ENCODE data around the gene RBM6. TPM values are rescaled to one million over a fixed set of nuclear protein-coding genes. Genes with fewer than 3 reads are reported as not detected.

The RBM6 gene, protein sequence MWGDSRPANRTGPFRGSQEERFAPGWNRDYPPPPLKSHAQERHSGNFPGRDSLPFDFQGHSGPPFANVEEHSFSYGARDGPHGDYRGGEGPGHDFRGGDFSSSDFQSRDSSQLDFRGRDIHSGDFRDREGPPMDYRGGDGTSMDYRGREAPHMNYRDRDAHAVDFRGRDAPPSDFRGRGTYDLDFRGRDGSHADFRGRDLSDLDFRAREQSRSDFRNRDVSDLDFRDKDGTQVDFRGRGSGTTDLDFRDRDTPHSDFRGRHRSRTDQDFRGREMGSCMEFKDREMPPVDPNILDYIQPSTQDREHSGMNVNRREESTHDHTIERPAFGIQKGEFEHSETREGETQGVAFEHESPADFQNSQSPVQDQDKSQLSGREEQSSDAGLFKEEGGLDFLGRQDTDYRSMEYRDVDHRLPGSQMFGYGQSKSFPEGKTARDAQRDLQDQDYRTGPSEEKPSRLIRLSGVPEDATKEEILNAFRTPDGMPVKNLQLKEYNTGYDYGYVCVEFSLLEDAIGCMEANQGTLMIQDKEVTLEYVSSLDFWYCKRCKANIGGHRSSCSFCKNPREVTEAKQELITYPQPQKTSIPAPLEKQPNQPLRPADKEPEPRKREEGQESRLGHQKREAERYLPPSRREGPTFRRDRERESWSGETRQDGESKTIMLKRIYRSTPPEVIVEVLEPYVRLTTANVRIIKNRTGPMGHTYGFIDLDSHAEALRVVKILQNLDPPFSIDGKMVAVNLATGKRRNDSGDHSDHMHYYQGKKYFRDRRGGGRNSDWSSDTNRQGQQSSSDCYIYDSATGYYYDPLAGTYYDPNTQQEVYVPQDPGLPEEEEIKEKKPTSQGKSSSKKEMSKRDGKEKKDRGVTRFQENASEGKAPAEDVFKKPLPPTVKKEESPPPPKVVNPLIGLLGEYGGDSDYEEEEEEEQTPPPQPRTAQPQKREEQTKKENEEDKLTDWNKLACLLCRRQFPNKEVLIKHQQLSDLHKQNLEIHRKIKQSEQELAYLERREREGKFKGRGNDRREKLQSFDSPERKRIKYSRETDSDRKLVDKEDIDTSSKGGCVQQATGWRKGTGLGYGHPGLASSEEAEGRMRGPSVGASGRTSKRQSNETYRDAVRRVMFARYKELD
- 34.6 and 37.5 TPM in 2 replicates for total RNA-seq

DNA sequence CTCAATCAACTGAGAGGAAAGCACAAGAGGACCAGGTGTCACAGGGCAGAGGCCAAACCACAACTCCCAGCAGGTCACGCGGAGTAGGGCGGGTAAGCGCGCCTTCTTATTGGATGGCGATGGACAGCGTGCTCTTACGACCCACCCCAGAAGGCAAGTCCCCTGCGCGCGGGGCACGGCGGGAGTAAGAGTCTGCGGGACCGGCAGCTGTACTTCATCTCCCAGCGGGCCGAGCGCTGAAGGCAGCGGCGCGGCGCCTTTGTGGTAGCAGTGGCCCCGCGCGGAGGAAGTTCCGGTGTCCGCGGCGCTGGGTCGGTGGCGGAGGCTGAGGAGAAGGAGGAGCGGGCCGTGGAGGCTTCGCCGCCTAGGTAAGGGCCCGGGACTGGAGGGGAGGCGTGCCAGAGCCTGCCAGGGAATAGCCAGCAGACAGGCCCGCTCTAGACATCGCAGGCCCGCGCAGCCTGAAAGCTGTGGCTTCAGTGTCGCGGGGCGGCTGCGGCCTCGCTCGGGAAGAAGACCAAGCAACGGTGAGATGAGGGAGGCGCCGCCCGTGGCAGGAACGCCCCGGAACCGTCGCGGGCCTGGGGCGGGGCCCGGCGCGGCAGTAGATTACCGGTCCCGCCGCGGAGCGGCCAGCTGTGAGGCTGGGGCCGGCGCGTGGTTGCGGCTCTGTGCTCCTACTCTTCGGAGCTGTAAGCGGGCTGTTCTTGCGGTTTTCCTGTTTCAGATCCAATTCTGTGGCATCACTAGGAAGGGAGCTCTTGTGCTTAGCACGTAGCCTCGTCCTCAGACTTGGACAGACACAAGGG is at the start of gene RBM6:
TSS of gene RBM6 (plus strand) at position 293 of the 809 bp plus-strand sequence. CDS start 22,492 bp downstream, outside the sequence.

DNA sequence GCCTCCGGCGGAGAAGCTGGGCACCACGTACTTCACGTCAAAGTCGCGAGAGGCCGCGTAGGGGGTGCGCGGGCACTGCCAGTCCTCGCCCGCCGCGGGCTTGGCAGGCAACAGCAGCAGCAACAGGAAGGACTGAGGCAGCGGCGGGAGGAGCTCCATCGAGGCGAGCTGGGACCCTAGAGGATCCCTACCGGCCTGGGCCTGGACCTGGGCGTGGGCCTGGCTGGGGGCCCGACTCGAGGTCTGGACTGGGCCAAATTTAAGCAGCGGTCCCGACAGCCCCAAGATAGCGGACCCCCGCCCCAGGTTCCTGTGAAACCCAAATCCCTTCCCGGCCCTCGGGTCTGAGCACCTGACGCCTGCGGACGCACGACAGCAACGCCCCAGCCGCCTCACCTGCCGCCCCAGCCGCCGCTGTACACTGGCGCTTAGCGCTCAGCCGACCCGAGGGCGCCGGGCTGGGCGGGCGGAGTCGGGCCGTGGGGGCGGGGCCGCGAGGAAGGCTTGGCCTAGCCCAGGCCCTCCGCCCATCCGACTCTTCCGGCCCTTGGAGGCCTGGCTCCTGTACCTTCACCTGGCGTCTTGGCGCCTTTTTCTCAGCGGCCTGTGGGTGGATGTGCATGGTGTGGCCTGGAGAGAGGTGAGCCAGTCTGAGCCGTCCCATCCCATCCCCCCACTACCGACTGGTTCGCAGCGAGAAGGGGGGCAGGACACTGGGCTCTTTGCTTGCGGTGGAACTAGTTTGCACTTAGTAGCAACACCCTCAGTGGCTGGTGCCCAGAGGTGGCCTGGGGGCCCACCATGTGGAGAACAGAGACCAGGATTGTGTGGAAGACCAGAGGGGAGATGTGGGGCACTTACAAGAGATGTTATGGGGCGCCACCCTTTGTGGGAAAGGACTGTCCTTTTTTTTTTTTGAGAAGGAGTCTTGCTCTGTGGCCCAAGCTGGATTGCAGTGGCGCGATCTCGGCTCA is 36.2 kb upstream of the RBM6 start, which contains the start of gene MST1R:
TSS of gene MST1R (minus strand) at position 423 of the 974 bp plus-strand sequence. CDS start at position 159, 264 bp downstream.

GRCh38 chr3:49929291-49930167 is 10.4 kb upstream of the RBM6 start, which contains the start of gene MON1A:
TSS of gene MON1A (minus strand) at chr3:49929811. CDS start at chr3:49913346, 16,465 bp downstream.

GRCh38 chr3:50088725-50089608 is 149.0 kb downstream of the RBM6 start, which contains the start of gene RBM5:
TSS of gene RBM5 (plus strand) at chr3:50088919. CDS start at chr3:50090435, 1,516 bp downstream.

Other genes with a start within 250 kb of the RBM6 start
- 0.37 and 1.2 TPM in 2 replicates for gene AMIGO3, start 220.5 kb upstream of the RBM6 start, total RNA-seq
- 16.2 and 26.0 TPM in 2 replicates for gene GMPPB, start 216.2 kb upstream of the RBM6 start, total RNA-seq
- 33.4 and 35.6 TPM in 2 replicates for gene IP6K1, start 153.6 kb upstream of the RBM6 start, total RNA-seq
- gene CDHR4, start 140.3 kb upstream of the RBM6 start, total RNA-seq = 0.37 TPM in 1 of 2 replicates, not detected in the other
- 6.2 and 6.6 TPM in 2 replicates for gene INKA1, start 136.9 kb upstream of the RBM6 start, total RNA-seq
- gene UBA7, start 126.2 kb upstream of the RBM6 start, total RNA-seq = 26.6 and 36.0 TPM in 2 replicates
- 4.8 and 6.5 TPM in 2 replicates for gene TRAIP, start 83.6 kb upstream of the RBM6 start, total RNA-seq
- not detected in 2 replicates for gene CAMKV, start 70.2 kb upstream of the RBM6 start, total RNA-seq
- gene MST1R, start 36.3 kb upstream of the RBM6 start, total RNA-seq = 0.37 and 0.59 TPM in 2 replicates
- gene MON1A, start 10.3 kb upstream of the RBM6 start, total RNA-seq = 13.6 and 17.0 TPM in 2 replicates
- gene RBM5, start 148.8 kb downstream of the RBM6 start, total RNA-seq = 126 and 161 TPM in 2 replicates
- 0.73 and 6.5 TPM in 2 replicates for gene SEMA3F, start 215.2 kb downstream of the RBM6 start, total RNA-seq